GM18951 (cell line): Measurements from ENCODE around the gene LGALS3BP.
"Not testable (repeated sequence)": the region's sequence is repeated elsewhere in the genome, so short reads cannot be mapped to it uniquely, and the experiment has no call there.

ENCODE experiments used
- POLR2A ChIP-seq: IDR thresholded peaks from 4 replicates; pipeline ENCODE4 v1.6.1; 2011; ENCODE audit warnings: mild to moderate bottlenecking; ENCODE audit not compliant: insufficient read length, insufficient read depth; ENCODE audit errors: extremely low read depth
- in situ Hi-C: fragments of 300-500 bp; cut with MboI; formaldehyde crosslinking; loops from one replicate; pipeline ENCODE4 v1.12.0; 2022; ENCODE audit warnings: low sequenced_read_pairs, mixed read lengths, inconsistent platforms; ENCODE audit not compliant: unreplicated experiment

LGALS3BP gene, protein sequence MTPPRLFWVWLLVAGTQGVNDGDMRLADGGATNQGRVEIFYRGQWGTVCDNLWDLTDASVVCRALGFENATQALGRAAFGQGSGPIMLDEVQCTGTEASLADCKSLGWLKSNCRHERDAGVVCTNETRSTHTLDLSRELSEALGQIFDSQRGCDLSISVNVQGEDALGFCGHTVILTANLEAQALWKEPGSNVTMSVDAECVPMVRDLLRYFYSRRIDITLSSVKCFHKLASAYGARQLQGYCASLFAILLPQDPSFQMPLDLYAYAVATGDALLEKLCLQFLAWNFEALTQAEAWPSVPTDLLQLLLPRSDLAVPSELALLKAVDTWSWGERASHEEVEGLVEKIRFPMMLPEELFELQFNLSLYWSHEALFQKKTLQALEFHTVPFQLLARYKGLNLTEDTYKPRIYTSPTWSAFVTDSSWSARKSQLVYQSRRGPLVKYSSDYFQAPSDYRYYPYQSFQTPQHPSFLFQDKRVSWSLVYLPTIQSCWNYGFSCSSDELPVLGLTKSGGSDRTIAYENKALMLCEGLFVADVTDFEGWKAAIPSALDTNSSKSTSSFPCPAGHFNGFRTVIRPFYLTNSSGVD

GRCh38 chr17:78979780-78980623 lies at the start of gene LGALS3BP:
Gene LGALS3BP (minus strand): TSS chr17:78979923. CDS start chr17:78977191, 2,732 bp downstream.
- TF ChIP-seq POLR2A = no peak
- in situ Hi-C loops = loop anchor here (10.0 kb wide), 1 partner anchor 115 kb away; no protein-coding TSS in a partner anchor

DNA sequence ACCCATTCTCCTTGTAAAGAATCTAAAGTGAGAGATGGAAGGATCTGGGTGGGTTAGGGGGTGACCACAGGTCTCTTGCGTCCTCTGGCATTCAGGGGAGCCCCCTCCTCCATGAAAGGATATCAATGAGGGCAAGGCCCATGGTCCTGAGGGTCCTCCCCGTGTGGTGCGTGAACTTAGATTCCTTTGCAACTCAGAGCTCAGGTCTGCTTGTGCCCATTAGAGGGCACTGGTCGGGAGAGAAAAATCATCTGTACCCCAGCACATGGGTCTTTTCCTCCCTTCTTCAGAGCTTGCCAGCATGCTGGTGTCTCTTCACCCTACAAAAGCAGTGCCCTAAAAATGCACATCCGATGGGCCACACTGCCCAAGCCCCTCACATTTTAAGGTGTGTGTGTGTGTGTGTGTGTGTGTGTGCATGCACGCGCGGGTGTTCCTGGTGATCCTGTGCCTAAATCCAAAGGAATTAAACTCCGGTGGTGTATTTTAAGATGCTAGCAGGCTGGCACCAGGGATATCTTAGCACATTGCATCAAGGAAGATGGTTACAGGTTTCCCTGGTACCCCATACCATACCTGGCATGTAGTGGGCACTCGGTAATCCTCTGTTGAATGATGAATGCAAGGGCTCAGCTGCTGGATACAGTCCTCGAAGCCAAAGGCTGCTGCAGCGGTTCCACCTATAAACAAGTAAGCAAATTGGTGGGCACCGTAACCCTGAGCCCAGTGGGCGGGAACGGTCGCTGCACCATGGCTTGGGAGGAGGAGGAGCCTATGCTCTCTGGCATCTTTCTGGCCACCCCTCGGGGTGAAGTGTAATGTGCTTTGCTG lies 49.0 kb upstream of the LGALS3BP start:
- no peak for TF ChIP-seq POLR2A
- in situ Hi-C loops = no loop called here

DNA sequence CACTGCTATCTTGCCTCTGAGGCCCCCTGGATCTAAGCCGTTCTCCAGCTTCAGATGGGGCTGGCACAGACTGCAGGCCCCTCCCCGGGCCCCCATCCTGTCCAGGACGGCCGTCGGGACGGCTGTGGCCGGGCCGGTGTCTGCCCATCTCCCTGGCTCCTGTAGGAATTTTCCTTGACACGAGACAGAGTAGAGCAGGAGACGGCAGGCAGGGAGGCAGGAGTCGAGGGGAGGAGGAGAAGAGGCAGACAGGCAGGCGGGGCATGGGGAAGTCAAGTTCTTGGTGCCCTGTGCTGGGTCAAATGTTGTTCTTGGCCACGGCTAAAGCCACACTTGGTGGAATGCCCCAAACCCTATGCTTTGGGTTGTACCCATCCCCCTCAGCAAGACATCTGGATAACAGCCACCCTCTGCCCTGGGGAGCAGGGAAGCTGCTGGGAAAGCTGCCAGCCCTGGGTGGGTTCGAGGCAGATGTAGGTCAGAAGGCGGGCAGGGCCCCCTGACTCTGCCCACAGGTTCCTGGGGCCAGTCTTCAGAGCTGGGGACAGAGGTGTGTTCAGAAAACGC lies 48.3 kb upstream of the LGALS3BP start:
- no peak for TF ChIP-seq POLR2A

DNA sequence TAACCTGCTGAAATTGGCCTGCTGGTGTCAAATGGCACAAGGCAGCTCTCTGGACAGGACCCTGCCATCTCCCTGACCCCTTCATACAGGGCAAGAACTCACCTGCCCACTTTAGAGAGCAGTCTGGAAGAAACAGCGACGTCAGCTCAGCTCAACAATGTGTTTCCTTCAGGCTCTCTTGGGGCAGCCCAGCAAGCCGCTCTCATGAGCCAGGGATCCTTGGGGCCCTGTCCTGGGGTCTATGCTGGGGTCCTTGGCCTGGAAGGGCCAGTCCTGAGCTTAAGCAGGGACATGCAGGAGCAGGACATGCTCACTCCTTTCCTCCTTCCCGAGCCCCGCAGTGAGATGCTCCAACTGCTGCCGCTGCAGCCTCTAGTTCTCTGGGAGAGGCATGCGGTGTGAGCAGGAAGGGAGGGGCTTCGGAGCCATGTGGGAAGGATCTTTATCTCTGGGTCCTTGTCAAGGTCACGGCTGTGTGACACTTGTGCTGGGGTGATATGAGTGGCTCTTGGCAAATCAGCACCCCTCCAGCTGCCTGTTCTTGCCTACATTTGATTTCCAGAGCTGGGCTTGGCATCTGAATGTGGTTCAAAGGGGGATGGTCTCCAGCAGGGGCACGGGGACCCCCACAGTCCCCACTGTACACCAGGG lies 47.7 kb upstream of the LGALS3BP start:
- in situ Hi-C loops = no loop called here
- no peak for TF ChIP-seq POLR2A

More for the DNA sequence above, 48.3 kb upstream of the LGALS3BP start:
- in situ Hi-C loops = no loop called here

DNA sequence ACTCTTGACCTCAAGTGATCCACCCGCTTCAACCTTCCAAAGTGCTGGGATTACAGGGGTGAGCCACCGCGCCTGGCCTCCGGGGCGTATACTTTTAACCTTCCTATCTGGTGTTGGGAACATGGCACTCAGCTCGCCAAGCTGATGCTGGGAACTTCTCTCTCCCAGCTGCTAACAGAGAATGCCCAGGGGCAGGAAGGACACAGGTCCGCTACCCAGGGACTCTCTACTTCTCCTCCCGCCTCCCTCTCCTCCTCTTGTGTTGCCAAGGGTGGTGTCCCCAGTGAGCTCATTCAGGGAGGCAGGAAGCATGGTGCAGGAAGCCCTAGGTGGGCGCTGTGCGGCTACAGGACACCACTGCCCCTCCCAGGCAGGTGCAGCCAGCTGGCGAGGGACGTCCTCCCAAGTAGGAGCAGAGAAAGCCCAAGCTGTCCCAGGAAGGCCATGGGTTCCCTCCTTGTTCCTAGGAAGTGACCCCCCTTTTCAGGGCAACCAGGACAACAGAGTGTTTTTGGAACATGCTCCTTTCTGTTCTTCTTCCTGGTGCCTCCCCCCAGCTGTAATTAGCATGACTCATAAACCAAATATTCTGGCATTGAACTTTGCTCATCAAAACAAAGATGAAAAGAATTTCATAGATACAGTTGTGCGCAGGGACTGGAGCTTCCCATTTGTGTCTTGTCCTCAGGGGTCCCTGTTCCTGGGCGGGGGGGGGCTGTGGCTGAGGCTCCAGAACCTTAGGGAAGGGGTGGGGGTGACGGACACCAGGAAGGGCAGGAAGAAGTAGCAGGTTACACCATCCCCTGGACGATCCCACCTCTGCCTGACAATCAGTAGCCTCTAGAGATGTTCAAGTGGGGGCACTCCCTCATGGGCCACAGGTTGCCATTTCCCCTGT lies 46.9 kb upstream of the LGALS3BP start:
- in situ Hi-C loops = no loop called here
- TF ChIP-seq POLR2A = no peak

- in situ Hi-C loops = no loop called here
Measured at GRCh38 chr17:79024901-79025737, 45.4 kb upstream of the LGALS3BP start.

DNA sequence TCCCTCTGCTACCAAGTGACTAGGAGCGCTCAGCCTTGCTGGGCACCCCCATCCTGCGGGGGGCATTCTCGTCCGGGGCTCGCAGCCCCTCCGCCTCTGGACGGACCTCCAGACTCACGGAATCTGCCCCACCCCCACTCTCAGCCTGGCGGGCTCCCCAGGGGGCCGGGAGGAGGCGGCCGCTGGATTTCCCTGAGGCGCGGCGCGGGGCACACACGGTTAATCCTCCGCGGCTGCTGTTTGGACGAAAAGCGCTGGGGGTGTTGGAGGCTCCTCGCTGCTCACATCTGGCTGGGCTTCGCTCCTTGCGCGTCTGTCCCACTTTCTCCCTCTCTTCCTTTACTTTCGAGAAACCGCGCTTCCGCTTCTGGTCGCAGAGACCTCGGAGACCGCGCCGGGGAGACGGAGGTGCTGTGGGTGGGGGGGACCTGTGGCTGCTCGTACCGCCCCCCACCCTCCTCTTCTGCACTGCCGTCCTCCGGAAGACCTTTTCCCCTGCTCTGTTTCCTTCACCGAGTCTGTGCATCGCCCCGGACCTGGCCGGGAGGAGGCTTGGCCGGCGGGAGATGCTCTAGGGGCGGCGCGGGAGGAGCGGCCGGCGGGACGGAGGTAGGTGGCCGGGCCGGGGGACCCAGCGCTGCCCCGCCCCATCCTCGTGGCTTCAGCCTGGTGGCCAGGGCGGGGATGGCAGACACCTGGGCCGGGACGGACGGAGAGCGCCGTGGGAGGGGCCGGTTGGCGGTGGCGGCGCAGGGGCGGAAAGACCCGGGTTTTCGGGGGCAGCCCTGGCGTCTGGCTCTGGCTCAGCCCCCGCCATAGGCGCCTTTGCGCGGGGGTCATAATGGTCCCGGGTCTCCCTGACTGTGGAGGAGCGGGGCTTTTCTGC lies 44.4 kb upstream of the LGALS3BP start, which contains the start of gene C1QTNF1:
Gene C1QTNF1 (plus strand): TSS at position 284 of the 886 bp plus-strand sequence. CDS start 19,800 bp downstream, outside the sequence.
- in situ Hi-C loops = no loop called here
- no peak for TF ChIP-seq POLR2A

More at GRCh38 chr17:79024901-79025737, 45.4 kb upstream of the LGALS3BP start:
- TF ChIP-seq POLR2A = no peak

GRCh38 chr17:79023180-79023705 lies 43.5 kb upstream of the LGALS3BP start:
- TF ChIP-seq POLR2A = no peak
- in situ Hi-C loops = no loop called here

DNA sequence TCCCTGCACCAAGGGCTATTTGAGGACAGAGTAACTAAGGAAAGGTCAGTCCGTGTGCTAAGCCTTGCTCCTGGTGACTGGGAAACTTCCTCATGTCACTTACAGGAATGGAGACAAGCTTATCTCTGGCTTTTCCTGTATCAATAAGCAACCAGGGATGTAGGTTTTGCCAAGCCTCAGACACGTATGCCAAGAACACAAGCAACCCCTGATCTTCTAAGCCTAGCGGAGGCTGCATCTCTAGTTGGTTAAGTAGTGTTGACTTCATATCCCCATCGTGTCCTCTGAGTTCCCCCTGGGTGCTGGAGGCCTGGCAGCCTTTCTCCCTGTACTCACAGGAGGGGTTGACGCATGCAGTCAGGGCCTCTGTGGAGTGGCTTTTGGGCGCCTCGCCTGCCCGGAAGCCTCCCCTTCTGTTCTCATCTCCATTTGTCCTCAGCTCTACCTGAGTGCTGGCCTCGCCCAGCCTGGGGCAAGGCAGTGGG lies 42.8 kb upstream of the LGALS3BP start:
- no peak for TF ChIP-seq POLR2A
- in situ Hi-C loops = no loop called here

DNA sequence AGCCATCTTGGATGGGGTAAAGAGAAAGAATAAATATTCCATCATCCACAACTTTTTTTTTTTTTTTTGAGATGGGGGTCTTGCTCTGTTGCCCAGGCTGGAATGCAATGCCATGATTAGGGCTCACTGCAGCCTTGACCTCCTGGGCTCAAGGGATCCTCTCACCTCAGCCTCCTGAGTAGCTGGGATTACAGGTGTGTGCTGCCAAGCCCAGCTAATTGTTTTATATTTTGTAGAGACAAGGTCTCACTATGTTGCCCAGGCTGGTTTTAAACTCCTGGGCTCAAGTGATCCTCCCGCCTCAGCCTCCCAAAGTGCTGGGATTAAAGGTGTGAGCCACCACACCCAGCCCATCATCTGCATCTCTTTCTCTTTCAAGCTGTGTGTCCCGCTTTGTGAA lies 42.2 kb upstream of the LGALS3BP start:
- in situ Hi-C loops = not testable (repeated sequence)
